Hepatocyte (in vitro differentiated cells): ENCODE data around the gene WDCP. TPM values are rescaled to one million over a fixed set of nuclear protein-coding genes. Genes with fewer than 3 reads are reported as not detected.
"Not testable (repeated sequence)": the region's sequence is repeated elsewhere in the genome, so short reads cannot be mapped to it uniquely, and the experiment has no call there.

Experiments used
- DNase-seq: peaks from one replicate; pipeline ENCODE4 v3.0.0-alpha.2; 2016; ENCODE audit warnings: low spot score
- H2AFZ ChIP-seq: fragments of 200-600 bp; sonication (generic); 2 replicates; pipeline ENCODE4 v1.6.0; 2016; ENCODE audit warnings: antibody characterized with exemption, mild to moderate bottlenecking
- H3K27ac ChIP-seq: fragments of 200-600 bp; sonication (generic); 2 replicates; pipeline ENCODE4 v1.5.1; 2016; ENCODE audit warnings: mild to moderate bottlenecking
- H3K27me3 ChIP-seq: fragments of 200-600 bp; sonication (generic); 2 replicates; pipeline ENCODE4 v1.6.1; 2016
- H3K36me3 ChIP-seq: fragments of 200-600 bp; sonication (generic); replicated peaks from 2 replicates; pipeline ENCODE4 v1.5.1; 2016; ENCODE audit warnings: low read depth; ENCODE audit not compliant: insufficient read depth
- H3K4me1 ChIP-seq: fragments of 200-600 bp; sonication (generic); 2 replicates; pipeline ENCODE4 v1.5.1; 2016; ENCODE audit warnings: mild to moderate bottlenecking, moderate library complexity; ENCODE audit not compliant: insufficient read depth
- H3K4me2 ChIP-seq: fragments of 200-600 bp; sonication (generic); 2 replicates; pipeline ENCODE4 v1.6.0; 2016
- H3K4me3 ChIP-seq: fragments of 200-600 bp; sonication (generic); 2 replicates; pipeline ENCODE4 v1.5.1; 2016; ENCODE audit warnings: mild to moderate bottlenecking
- H3K79me2 ChIP-seq: fragments of 200-600 bp; sonication (generic); 2 replicates; pipeline ENCODE4 v1.6.0; 2017; ENCODE audit warnings: mild to moderate bottlenecking
- H3K9me2 ChIP-seq: fragments of 200-600 bp; sonication (generic); replicated peaks from 2 replicates; pipeline ENCODE4 v1.6.0; 2017; ENCODE audit warnings: mild to moderate bottlenecking; ENCODE audit not compliant: insufficient read depth
- H3K9me3 ChIP-seq: fragments of 200-600 bp; sonication (generic); 2 replicates; pipeline ENCODE4 v1.5.1; 2016; ENCODE audit warnings: low read depth, mild to moderate bottlenecking
- H4K20me1 ChIP-seq: fragments of 200-600 bp; sonication (generic); 2 replicates; pipeline ENCODE4 v1.6.0; 2016; ENCODE audit warnings: mild to moderate bottlenecking; ENCODE audit not compliant: insufficient read depth, poor library complexity, severe bottlenecking
- CTCF ChIP-seq: fragments of 200-600 bp; sonication (generic); IDR thresholded peaks from 2 replicates; pipeline ENCODE4 v1.5.1; 2016; ENCODE audit warnings: antibody characterized with exemption, mild to moderate bottlenecking; ENCODE audit not compliant: poor library complexity
- EZH2 ChIP-seq: fragments of 200-600 bp; sonication (generic); IDR thresholded peaks from 2 replicates; pipeline ENCODE4 v1.6.1; 2016; ENCODE audit warnings: antibody characterized with exemption, mild to moderate bottlenecking, borderline replicate concordance
- EZH2phosphoT487 ChIP-seq: fragments of 200-600 bp; sonication (generic); IDR thresholded peaks from one replicate; pipeline ENCODE4 v1.6.1; 2018; ENCODE audit warnings: antibody characterized with exemption, mild to moderate bottlenecking, low read depth, moderate library complexity; ENCODE audit not compliant: unreplicated experiment, severe bottlenecking
- WGBS: methylation state at CpG from one replicate; pipeline ENCODE4 v1.1.6; 2016; ENCODE audit warnings: low lambda C conversion rate; ENCODE audit errors: missing lambda C conversion rate; 5-methylcytosine and 5-hydroxymethylcytosine counted together
- polyA plus RNA-seq: library from polyadenylated mRNA; unstranded; fragments of >200 nt; fragmentation: Nextera tagmentation; extraction: Ambion mirVana; gene quantifications from 2 replicates; pipeline ENCODE4 v1.2.1, GENCODE V29; 2016
- total RNA-seq: library from RNA; depleted of rRNA; stranded (reverse); fragments of >200 nt; gene quantifications from 2 replicates; pipeline ENCODE4 v1.2.3, GENCODE V29; 2014

The WDCP gene
- total and polyA plus RNA-seq, 2 experiments from 2014 or later, result 2.4 to 6.0 TPM

- H3K9me2 ChIP-seq, result no peaks in the 10 kb centered on the region
- H4K20me1 ChIP-seq, result no peaks in the 10 kb centered on the region
- H3K79me2 ChIP-seq, result no peaks in the 10 kb centered on the region
- H3K4me1 ChIP-seq, result peaks cover 8% of the 10 kb centered on the region
- H3K9me3 ChIP-seq, result no peaks in the 10 kb centered on the region
- no peaks in the 10 kb centered on the region for H3K27me3 ChIP-seq
- whole genome bisulfite sequencing, result 93% methylated on average over 35 of the region's 35 CpGs
- H3K4me3 ChIP-seq, result no peak overlapping the region
- H3K4me2 ChIP-seq, result no peak overlapping the region
- no peaks in the 10 kb centered on the region for H3K36me3 ChIP-seq
- H3K27ac ChIP-seq, result no peak overlapping the region
- TF ChIP-seq EZH2phosphoT487 (no peak), CTCF (no peak), EZH2 (no peak)
- no peak for DNase-seq
- no peak overlapping the region for H2AFZ ChIP-seq
Measured at GRCh38 chr2:24016853-24017703, 30.1 kb downstream of the WDCP start.

- Histone ChIP-seq H3K4me1 (peaks cover 8% of the 10 kb centered on the region), H3K27me3 (peaks cover 5% of the 10 kb centered on the region), H4K20me1 (no peaks in the 10 kb centered on the region), H3K27ac (no peak overlapping the region), H3K9me2 (no peaks in the 10 kb centered on the region), H3K79me2 (no peaks in the 10 kb centered on the region), H3K36me3 (no peaks in the 10 kb centered on the region), H3K4me2 (no peak overlapping the region), H2AFZ (no peak overlapping the region), H3K9me3 (no peaks in the 10 kb centered on the region), H3K4me3 (no peak overlapping the region)
- TF ChIP-seq EZH2phosphoT487, result no peak
- no peak for DNase-seq
- WGBS, result 88% methylated on average over 9 of the region's 9 CpGs
Measured at GRCh38 chr2:24016376-24016761, 30.8 kb downstream of the WDCP start.

GRCh38 chr2:24015562-24016375 is 31.4 kb downstream of the WDCP start:
- no peaks in the 10 kb centered on the region for H3K36me3 ChIP-seq
- H3K27ac ChIP-seq, result peak overlapping the region; percentile 9
- H3K4me1 ChIP-seq, result peaks cover 8% of the 10 kb centered on the region
- no peak for TF ChIP-seq EZH2
- TF ChIP-seq EZH2phosphoT487, result no peak
- no peak for TF ChIP-seq CTCF
- H3K4me2 ChIP-seq, result no peak overlapping the region
- DNase-seq, result peak; percentile 56
- H3K4me3 ChIP-seq, result no peak overlapping the region
- H3K9me3 ChIP-seq, result no peaks in the 10 kb centered on the region
- no peak overlapping the region for H2AFZ ChIP-seq
- H3K79me2 ChIP-seq, result no peaks in the 10 kb centered on the region
- WGBS, result 59% methylated on average over 11 of the region's 11 CpGs
- peaks cover 11% of the 10 kb centered on the region for H3K27me3 ChIP-seq
- H3K9me2 ChIP-seq, result no peaks in the 10 kb centered on the region
- no peaks in the 10 kb centered on the region for H4K20me1 ChIP-seq

GRCh38 chr2:24014902-24015301 is 32.3 kb downstream of the WDCP start:
- not testable (repeated sequence) for H3K9me3 ChIP-seq, H3K4me2 ChIP-seq
- WGBS, result 93% methylated on average over 6 of the region's 6 CpGs

More at GRCh38 chr2:24014902-24015301, 32.3 kb downstream of the WDCP start:
- H3K27ac ChIP-seq, H3K79me2 ChIP-seq, H3K4me1 ChIP-seq, H3K36me3 ChIP-seq, H4K20me1 ChIP-seq, H2AFZ ChIP-seq, DNase-seq, H3K9me2 ChIP-seq, H3K4me3 ChIP-seq: not testable (repeated sequence)
- H3K27me3 ChIP-seq, result peaks cover 20% of the 10 kb centered on the region
